GM19328 (cell line): ENCODE data around the gene IP6K1.
"Not testable (repeated sequence)": the region's sequence is repeated elsewhere in the genome, so short reads cannot be mapped to it uniquely, and the experiment has no call there.

Experiments
- ATAC-seq: cut with Tn5 transposase; IDR thresholded peaks from one replicate; pipeline ENCODE4 v1.9.1; 2021; ENCODE audit warnings: mild to moderate bottlenecking, moderate library complexity; ENCODE audit not compliant: unreplicated experiment

The IP6K1 gene

GRCh38 chr3:49786357-49787181, at the start of gene IP6K1:
TSS of gene IP6K1 (minus strand) at chr3:49786542. CDS start at chr3:49748040, 38,502 bp downstream.
- peak; percentile 94 for ATAC-seq

GRCh38 chr3:49831341-49831740, 45.0 kb upstream of the IP6K1 start:
- no peak for ATAC-seq

GRCh38 chr3:49826016-49826415, 39.7 kb upstream of the IP6K1 start:
- no peak for ATAC-seq

GRCh38 chr3:49823131-49823530, 36.8 kb upstream of the IP6K1 start:
- ATAC-seq: not testable (repeated sequence)

GRCh38 chr3:49813497-49814174, 27.3 kb upstream of the IP6K1 start, which contains the start of gene UBA7:
TSS of gene UBA7 (minus strand) at chr3:49813953. CDS start at chr3:49813787, 166 bp downstream.
- ATAC-seq: no peak

GRCh38 chr3:49812916-49813496, 26.7 kb upstream of the IP6K1 start:
- ATAC-seq: no peak

- ATAC-seq: no peak
Observed at GRCh38 chr3:49807431-49808114, 21.2 kb upstream of the IP6K1 start.

- no peak for ATAC-seq
Observed at GRCh38 chr3:49806850-49807249, 20.5 kb upstream of the IP6K1 start.

GRCh38 chr3:49805897-49806701, 19.8 kb upstream of the IP6K1 start:
- no peak for ATAC-seq

GRCh38 chr3:49805367-49805782, 19.0 kb upstream of the IP6K1 start:
- no peak for ATAC-seq

- ATAC-seq: no peak
Observed at GRCh38 chr3:49804141-49805041, 18.0 kb upstream of the IP6K1 start.

- ATAC-seq: no peak
Observed at GRCh38 chr3:49803465-49804140, 17.3 kb upstream of the IP6K1 start.

- peak; percentile 56 for ATAC-seq
Observed at GRCh38 chr3:49802719-49803464, 16.6 kb upstream of the IP6K1 start, which contains the start of gene INKA1. TSS of gene INKA1 (plus strand) at chr3:49803261. CDS start at chr3:49803393, 132 bp downstream.

- ATAC-seq: no peak
Observed at GRCh38 chr3:49801160-49801559, 14.8 kb upstream of the IP6K1 start.

GRCh38 chr3:49799761-49800160, 13.4 kb upstream of the IP6K1 start, which contains the start of gene CDHR4:
TSS of gene CDHR4 (minus strand) at chr3:49799873. CDS start at chr3:49799812, 61 bp downstream.
- no peak for ATAC-seq

- ATAC-seq: no peak
Observed at GRCh38 chr3:49799105-49799504, 12.8 kb upstream of the IP6K1 start.
